Thymus (tissue), 11 donors: ENCODE results near the gene TTI1. TPM values are rescaled to one million over a fixed set of nuclear protein-coding genes. Genes with fewer than 3 reads are reported as not detected.

Source experiments
- DNase-seq, 9 donors: peaks; one replicate each; pipeline ENCODE4 v3.0.0-alpha.2; 2013; ENCODE audit warnings: low spot score in 9 of 9, low read depth in 6 of 9, missing footprints in 1 of 9
- H3K27ac ChIP-seq, 2 donors: one replicate each; pipeline ENCODE4 v1.5.1; 2013; ENCODE audit warnings: control low read depth in 1 of 2, low read depth in 1 of 2, low read length in 1 of 2, mild to moderate bottlenecking in 1 of 2, moderate library complexity in 1 of 2
- H3K27me3 ChIP-seq, 2 donors: one replicate each; pipeline ENCODE4 v1.5.1; 2013; ENCODE audit warnings: low read length in 1 of 2; ENCODE audit not compliant: control insufficient read depth in 2 of 2, insufficient read depth in 1 of 2
- H3K36me3 ChIP-seq, 2 donors: one replicate each; pipeline ENCODE4 v1.5.1; 2013; ENCODE audit warnings: low read length in 1 of 2, mild to moderate bottlenecking in 1 of 2, moderate library complexity in 1 of 2; ENCODE audit not compliant: control insufficient read depth in 2 of 2, insufficient read depth in 2 of 2
- H3K4me1 ChIP-seq, 2 donors: one replicate each; pipeline ENCODE4 v1.5.1; 2013; ENCODE audit warnings: low read length in 2 of 2; ENCODE audit not compliant: control insufficient read depth in 2 of 2, insufficient read depth in 2 of 2
- H3K4me3 ChIP-seq, 2 donors: one replicate each; pipeline ENCODE4 v1.5.1; 2013; ENCODE audit warnings: low read length in 2 of 2, control low read depth in 1 of 2, mild to moderate bottlenecking in 1 of 2
- H3K9me3 ChIP-seq, 2 donors: one replicate each; pipeline ENCODE4 v1.5.1; 2013; ENCODE audit warnings: low read length in 1 of 2, mild to moderate bottlenecking in 1 of 2; ENCODE audit not compliant: control insufficient read depth in 2 of 2, insufficient read depth in 1 of 2
- WGBS: extraction: QIAGEN DNeasy Blood & Tissue Kit; methylation state at CpG from one replicate; pipeline ENCODE4 v1.1.7; 2013; 5-methylcytosine and 5-hydroxymethylcytosine counted together
- polyA plus RNA-seq: library from polyadenylated mRNA; stranded (reverse); fragments of 200-250 nt; gene quantifications from one replicate; pipeline ENCODE4 v1.2.3, GENCODE V29; 2013
- total RNA-seq: library from RNA; stranded (reverse); fragments of 120-200 nt; gene quantifications from one replicate; pipeline ENCODE4 v1.2.4, GENCODE V29; 2013
- donor health status: healthy.

TTI1 gene
- total and polyA plus RNA-seq, 2 donors: 11.2 to 15.4 TPM

DNA sequence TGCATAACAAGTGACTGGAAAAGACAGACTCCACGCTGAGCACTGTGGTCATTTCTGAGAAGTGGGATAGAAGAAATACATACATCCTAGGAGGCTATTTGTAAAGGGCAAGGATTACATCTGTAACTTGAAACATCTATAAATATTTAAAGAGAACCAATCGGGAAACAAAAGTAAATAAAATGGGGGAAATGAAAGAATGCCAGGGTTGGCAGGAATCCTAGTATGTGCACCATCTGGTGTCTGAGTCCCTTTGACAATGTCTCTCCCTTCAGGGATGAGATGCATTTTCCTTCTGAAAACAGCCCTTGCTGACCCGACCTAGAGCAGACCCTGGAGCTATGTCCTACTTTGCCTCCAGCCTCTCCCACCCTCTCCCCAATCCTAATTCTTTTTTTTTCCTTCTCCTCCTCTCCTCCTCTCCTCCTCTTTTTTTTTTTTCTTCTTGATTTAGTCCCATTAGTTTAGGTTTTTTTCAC lies 77.1 kb downstream of the TTI1 start:
- 80% methylated on average over 3 of the region's 3 CpGs for whole genome bisulfite sequencing
- H3K27me3 ChIP-seq: peaks cover 0 to 4% of the 10 kb centered on the region in 2 donors
- no peaks in the 10 kb centered on the region for H3K4me1 ChIP-seq
- H3K9me3 ChIP-seq: peaks cover 0 to 2% of the 10 kb centered on the region in 2 donors
- H3K4me3 ChIP-seq: no peak overlapping the region
- H3K27ac ChIP-seq: no peak overlapping the region
- no peak for DNase-seq
- H3K36me3 ChIP-seq: no peaks in the 10 kb centered on the region

- 95% methylated on average over 7 of the region's 7 CpGs for WGBS
- Histone ChIP-seq H3K36me3 (no peaks in the 10 kb centered on the region), H3K4me3 (no peak overlapping the region), H3K27ac (no peak overlapping the region), H3K27me3 (peaks cover 0 to 4% of the 10 kb centered on the region in 2 donors), H3K4me1 (no peaks in the 10 kb centered on the region), H3K9me3 (peaks cover 0 to 2% of the 10 kb centered on the region in 2 donors)
- DNase-seq: no peak
These were observed 77.7 kb downstream of the TTI1 start for GRCh38 chr20:37955511-37955910.

GRCh38 chr20:37954626-37955025 lies 78.6 kb downstream of the TTI1 start:
- DNase-seq: no peak

GRCh38 chr20:37954190-37954589 lies 79.1 kb downstream of the TTI1 start:
- WGBS: 94% methylated on average over 5 of the region's 5 CpGs
- Histone ChIP-seq H3K9me3 (peaks cover 0 to 2% of the 10 kb centered on the region in 2 donors), H3K27ac (no peak overlapping the region), H3K4me3 (no peak overlapping the region), H3K27me3 (peaks cover 0 to 4% of the 10 kb centered on the region in 2 donors), H3K4me1 (no peaks in the 10 kb centered on the region), H3K36me3 (no peaks in the 10 kb centered on the region)
- DNase-seq: no peak

More at GRCh38 chr20:37954626-37955025, 78.6 kb downstream of the TTI1 start:
- 87% methylated on average over 14 of the region's 14 CpGs for WGBS
- Histone ChIP-seq H3K4me3 (no peak overlapping the region), H3K27me3 (peaks cover 0 to 4% of the 10 kb centered on the region in 2 donors), H3K4me1 (no peaks in the 10 kb centered on the region), H3K27ac (no peak overlapping the region), H3K9me3 (peaks cover 0 to 2% of the 10 kb centered on the region in 2 donors), H3K36me3 (no peaks in the 10 kb centered on the region)

- Histone ChIP-seq H3K4me1 (no peaks in the 10 kb centered on the region), H3K36me3 (no peaks in the 10 kb centered on the region), H3K9me3 (peaks cover 0 to 2% of the 10 kb centered on the region in 2 donors), H3K4me3 (no peak overlapping the region), H3K27me3 (no peaks in the 10 kb centered on the region), H3K27ac (no peak overlapping the region)
- 92% methylated on average over 11 of the region's 11 CpGs for WGBS
- no peak for DNase-seq
These were observed 84.3 kb downstream of the TTI1 start for GRCh38 chr20:37948956-37949355.

- no peak for DNase-seq
- peaks cover 0 to 2% of the 10 kb centered on the region in 2 donors for H3K9me3 ChIP-seq
- no peaks in the 10 kb centered on the region for H3K27me3 ChIP-seq
- H3K4me3 ChIP-seq: no peak overlapping the region
- H3K27ac ChIP-seq: no peak overlapping the region
- H3K36me3 ChIP-seq: no peaks in the 10 kb centered on the region
- whole genome bisulfite sequencing: 94% methylated on average over 6 of the region's 6 CpGs
- no peaks in the 10 kb centered on the region for H3K4me1 ChIP-seq
These were observed 85.3 kb downstream of the TTI1 start for GRCh38 chr20:37947943-37948342.

DNA sequence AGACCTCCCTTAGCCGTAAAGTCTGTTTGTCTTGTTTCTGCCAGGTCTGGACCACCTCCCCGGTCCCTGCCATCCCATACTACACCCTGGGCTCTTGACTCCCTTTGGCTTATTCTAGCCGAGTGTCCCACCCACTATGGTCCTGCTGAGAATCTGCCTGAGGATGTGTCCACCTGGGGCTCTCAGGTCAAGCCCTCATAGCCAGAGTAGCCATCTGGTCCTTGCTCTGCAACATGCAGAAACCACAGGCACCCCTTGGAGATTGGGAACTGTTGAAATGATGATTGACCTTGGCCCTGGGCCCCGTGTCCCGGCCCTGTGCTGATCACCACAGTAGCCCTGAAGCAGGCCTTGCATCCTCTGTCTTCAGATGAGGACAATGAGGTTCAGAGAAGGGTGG lies 86.3 kb downstream of the TTI1 start:
- Histone ChIP-seq H3K9me3 (peaks cover 0 to under 1% of the 10 kb centered on the region in 2 donors), H3K27ac (no peak overlapping the region), H3K36me3 (no peaks in the 10 kb centered on the region), H3K4me3 (no peak overlapping the region), H3K27me3 (no peaks in the 10 kb centered on the region), H3K4me1 (no peaks in the 10 kb centered on the region)
- 95% methylated on average over 5 of the region's 5 CpGs for WGBS
- no peak for DNase-seq

DNA sequence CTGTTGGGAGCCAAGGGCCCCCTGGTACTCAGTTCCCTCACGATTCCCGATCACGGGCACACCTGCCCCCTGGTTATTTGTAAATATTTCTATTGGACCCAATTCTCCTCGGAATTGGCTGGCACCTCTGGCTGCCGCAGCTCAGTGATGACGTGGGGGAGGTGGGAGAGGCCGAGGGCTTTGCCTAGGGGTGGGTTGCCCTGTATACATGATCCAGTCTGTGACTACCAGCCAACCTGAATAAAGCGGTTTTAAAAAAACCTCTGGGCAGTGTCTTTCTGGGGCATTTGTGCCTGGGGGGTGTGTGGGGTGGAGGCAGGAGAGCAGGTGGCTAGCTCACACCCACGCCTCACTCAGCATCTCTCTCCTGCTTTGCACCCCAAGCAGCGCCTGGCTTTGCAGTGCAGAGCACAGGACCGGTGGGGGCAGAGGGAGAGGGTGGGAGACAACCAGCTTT lies 88.1 kb downstream of the TTI1 start:
- Histone ChIP-seq H3K9me3 (no peaks in the 10 kb centered on the region), H3K27ac (no peak overlapping the region), H3K27me3 (no peaks in the 10 kb centered on the region), H3K4me1 (no peaks in the 10 kb centered on the region), H3K36me3 (no peaks in the 10 kb centered on the region), H3K4me3 (no peak overlapping the region)
- 86% methylated on average over 11 of the region's 11 CpGs for WGBS
- DNase-seq: no peak

- H3K9me3 ChIP-seq: no peaks in the 10 kb centered on the region
- DNase-seq: no peak
- 93% methylated on average over 11 of the region's 11 CpGs for WGBS
- no peaks in the 10 kb centered on the region for H3K27me3 ChIP-seq
- H3K4me1 ChIP-seq: no peaks in the 10 kb centered on the region
- no peak overlapping the region for H3K27ac ChIP-seq
- no peak overlapping the region for H3K4me3 ChIP-seq
- no peaks in the 10 kb centered on the region for H3K36me3 ChIP-seq
These were observed 88.7 kb downstream of the TTI1 start for GRCh38 chr20:37944456-37944981.
